Mesendoderm (in vitro differentiated cells): ENCODE data around the gene TEX14.
A peak's percentile ranks its signal among the peaks of the same experiment; 100 is the strongest.
"Not testable (repeated sequence)": the region's sequence is repeated elsewhere in the genome, so short reads cannot be mapped to it uniquely, and the experiment has no call there.

Experiments
- DNase-seq: peaks from one replicate; pipeline ENCODE4 v3.0.0; 2013
- H2AK5ac ChIP-seq: 2 replicates; pipeline ENCODE4 v1.6.1; 2013; ENCODE audit warnings: low read length, inconsistent platforms
- H2BK120ac ChIP-seq: 2 replicates; pipeline ENCODE4 v1.6.1; 2013; ENCODE audit warnings: low read depth, mild to moderate bottlenecking, low read length, moderate library complexity, mixed read lengths
- H2BK15ac ChIP-seq: replicated peaks from 2 replicates; pipeline ENCODE4 v1.6.1; 2013; ENCODE audit warnings: low read depth, mild to moderate bottlenecking, moderate library complexity
- H2BK5ac ChIP-seq: 2 replicates; pipeline ENCODE4 v1.6.1; 2013; ENCODE audit warnings: low read length, inconsistent platforms
- H3K18ac ChIP-seq: 2 replicates; pipeline ENCODE4 v1.6.1; 2013; ENCODE audit warnings: mild to moderate bottlenecking, low read length, mixed read lengths
- H3K23ac ChIP-seq: one replicate; pipeline ENCODE4 v1.6.1; 2013; ENCODE audit warnings: low read length
- H3K27ac ChIP-seq: 2 replicates; pipeline ENCODE4 v1.5.1; 2013; ENCODE audit warnings: low read depth, mild to moderate bottlenecking, inconsistent platforms, low read length, moderate library complexity
- H3K27me3 ChIP-seq: 2 replicates; pipeline ENCODE4 v1.6.1; 2013; ENCODE audit warnings: low read length, control low read depth, mild to moderate bottlenecking, inconsistent platforms; ENCODE audit not compliant: insufficient read depth, poor library complexity
- H3K36me3 ChIP-seq: 2 replicates; pipeline ENCODE4 v1.6.1; 2013; ENCODE audit warnings: low read length, inconsistent platforms; ENCODE audit not compliant: control insufficient read depth, insufficient read depth
- H3K4ac ChIP-seq: one replicate; pipeline ENCODE4 v1.6.1; 2013; ENCODE audit warnings: low read depth, mild to moderate bottlenecking, low read length, moderate library complexity
- H3K4me1 ChIP-seq: 2 replicates; pipeline ENCODE4 v1.6.1; 2013; ENCODE audit warnings: low read depth, low read length, inconsistent platforms; ENCODE audit not compliant: control insufficient read depth
- H3K4me2 ChIP-seq: 2 replicates; pipeline ENCODE4 v1.6.1; 2013; ENCODE audit warnings: low read length
- H3K4me3 ChIP-seq: 2 replicates; pipeline ENCODE4 v1.5.1; 2013; ENCODE audit warnings: mild to moderate bottlenecking, low read length
- H3K56ac ChIP-seq: one replicate; pipeline ENCODE4 v1.6.1; 2013; ENCODE audit warnings: low read length
- H3K79me1 ChIP-seq: 2 replicates; pipeline ENCODE4 v1.6.1; 2013; ENCODE audit warnings: low read length, inconsistent platforms
- H3K79me2 ChIP-seq: 2 replicates; pipeline ENCODE4 v1.6.1; 2013; ENCODE audit warnings: mild to moderate bottlenecking, low read length; ENCODE audit not compliant: control insufficient read depth, insufficient read depth
- H3K9ac ChIP-seq: 2 replicates; pipeline ENCODE4 v1.6.1; 2013; ENCODE audit warnings: low read length, inconsistent platforms
- H4K5ac ChIP-seq: one replicate; pipeline ENCODE4 v1.6.1; 2013; ENCODE audit warnings: low read length
- H4K8ac ChIP-seq: one replicate; pipeline ENCODE4 v1.6.1; 2013; ENCODE audit warnings: low read depth, mild to moderate bottlenecking, control low read depth, low read length, moderate library complexity
- WGBS: extraction: QIAGEN DNeasy Blood & Tissue Kit; methylation state at CpG from one replicate; pipeline ENCODE4 v1.1.7; 2013; ENCODE audit warnings: low lambda C conversion rate, missing lambda C conversion rate; ENCODE audit not compliant: insufficient coverage; ENCODE audit errors: extremely low coverage; 5-methylcytosine and 5-hydroxymethylcytosine counted together

Gene TEX14

DNA sequence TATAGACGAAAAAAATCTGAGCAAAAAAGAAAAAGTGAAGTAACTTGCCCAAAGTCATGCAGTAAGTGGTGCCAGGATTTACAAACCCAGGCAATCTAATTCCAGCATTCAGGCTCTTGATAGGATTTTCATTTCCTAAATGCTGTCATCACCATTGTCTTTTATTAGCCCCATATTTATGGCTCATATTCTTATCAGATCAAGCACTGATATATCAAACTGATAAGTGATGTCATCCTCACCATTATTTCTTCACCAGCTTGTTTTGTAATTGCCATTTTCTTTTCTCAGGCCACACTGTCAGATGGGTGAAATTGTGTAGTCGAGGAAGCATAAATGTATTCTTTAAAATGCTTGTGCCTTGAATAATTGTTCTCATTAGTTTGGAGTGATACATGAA is 1.9 kb upstream of the TEX14 start:
- no peak overlapping the region for H4K5ac ChIP-seq
- H2BK120ac ChIP-seq = no peak overlapping the region
- no peaks in the 10 kb centered on the region for H3K79me1 ChIP-seq
- H3K27me3 ChIP-seq = no peaks in the 10 kb centered on the region
- H3K18ac ChIP-seq = no peak overlapping the region
- H2BK15ac ChIP-seq = no peak overlapping the region
- DNase-seq = no peak
- no peak overlapping the region for H3K9ac ChIP-seq
- no peak overlapping the region for H3K27ac ChIP-seq
- WGBS = no CpG with 5 or more reads among the region's 2 CpGs
- H3K56ac ChIP-seq = no peak overlapping the region
- H3K4ac ChIP-seq = no peak overlapping the region
- no peak overlapping the region for H3K4me2 ChIP-seq
- H3K36me3 ChIP-seq = no peaks in the 10 kb centered on the region
- H3K4me3 ChIP-seq = no peak overlapping the region
- no peaks in the 10 kb centered on the region for H3K79me2 ChIP-seq
- no peaks in the 10 kb centered on the region for H3K4me1 ChIP-seq
- no peak overlapping the region for H2AK5ac ChIP-seq
- H3K23ac ChIP-seq = no peak overlapping the region
- H2BK5ac ChIP-seq = no peak overlapping the region
- H4K8ac ChIP-seq = no peak overlapping the region

DNA sequence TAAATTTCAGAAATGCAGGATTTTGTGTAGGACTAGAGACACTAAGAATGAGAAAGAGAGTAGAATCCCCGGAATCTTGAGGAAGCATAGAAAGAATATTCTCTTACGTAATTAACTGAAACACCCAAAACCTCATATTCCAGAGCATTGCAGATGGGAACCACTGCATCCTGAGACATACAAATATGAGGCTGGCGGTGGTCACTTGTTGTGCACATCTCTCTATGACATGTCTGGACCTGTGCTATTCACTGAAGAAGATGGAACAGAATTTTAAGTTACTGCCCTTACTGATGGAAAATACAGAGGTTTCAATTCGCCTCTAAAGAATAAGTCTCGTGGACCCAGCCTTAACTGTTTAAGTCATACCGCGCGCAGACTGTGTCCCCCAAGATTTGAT is 1.4 kb upstream of the TEX14 start:
- H2AK5ac ChIP-seq = no peak overlapping the region
- H3K36me3 ChIP-seq = no peaks in the 10 kb centered on the region
- no peaks in the 10 kb centered on the region for H3K79me1 ChIP-seq
- DNase-seq = no peak
- H3K4me1 ChIP-seq = no peaks in the 10 kb centered on the region
- no peak overlapping the region for H3K18ac ChIP-seq
- no peak overlapping the region for H3K4me3 ChIP-seq
- no peak overlapping the region for H3K4ac ChIP-seq
- no peak overlapping the region for H2BK15ac ChIP-seq
- no peak overlapping the region for H2BK5ac ChIP-seq
- no peak overlapping the region for H4K8ac ChIP-seq
- H4K5ac ChIP-seq = no peak overlapping the region
- no peaks in the 10 kb centered on the region for H3K27me3 ChIP-seq
- no peak overlapping the region for H2BK120ac ChIP-seq
- peak overlapping the region; percentile 56 for H3K4me2 ChIP-seq
- H3K9ac ChIP-seq = peak overlapping the region; percentile 63
- WGBS = no CpG with 5 or more reads among the region's 8 CpGs
- no peaks in the 10 kb centered on the region for H3K79me2 ChIP-seq
- no peak overlapping the region for H3K56ac ChIP-seq
- no peak overlapping the region for H3K27ac ChIP-seq
- no peak overlapping the region for H3K23ac ChIP-seq

DNA sequence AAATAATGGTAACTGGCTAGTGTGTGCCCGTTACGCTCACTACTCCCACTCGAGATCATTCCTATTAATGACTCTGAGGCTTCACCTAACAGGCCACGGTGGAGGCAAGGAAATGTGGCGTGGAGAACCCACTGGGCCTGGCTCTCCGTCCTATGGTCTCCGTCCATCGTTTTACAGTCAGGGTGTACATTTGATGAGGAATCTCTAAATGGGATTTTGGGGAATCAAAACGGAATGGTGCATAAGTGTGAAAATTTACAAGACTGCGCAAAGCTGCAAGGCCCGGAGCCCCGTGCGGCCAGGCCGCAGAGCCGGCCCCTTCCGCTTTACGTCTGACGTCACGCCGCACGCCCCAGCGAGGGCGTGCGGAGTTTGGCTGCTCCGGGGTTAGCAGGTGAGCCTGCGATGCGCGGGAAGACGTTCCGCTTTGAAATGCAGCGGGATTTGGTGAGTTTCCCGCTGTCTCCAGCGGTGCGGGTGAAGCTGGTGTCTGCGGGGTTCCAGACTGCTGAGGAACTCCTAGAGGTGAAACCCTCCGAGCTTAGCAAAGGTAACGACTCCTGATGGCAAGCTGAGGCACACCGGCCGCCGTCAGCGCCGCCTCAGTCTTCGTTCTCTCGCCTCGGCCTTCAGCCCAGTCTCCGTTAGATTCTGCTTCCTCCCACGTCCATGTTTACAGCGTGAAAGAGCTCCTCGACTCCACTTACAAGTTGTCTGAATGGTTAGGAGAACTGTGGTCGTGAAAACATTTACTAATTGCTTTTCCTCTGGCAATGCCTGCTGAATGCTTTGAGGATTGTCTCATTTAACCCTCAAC is 602 bp upstream of the TEX14 start, which contains the start of gene RAD51C:
Gene RAD51C (plus strand): TSS at position 364 of the 817 bp plus-strand sequence. CDS start 42 bp downstream, at position 406.
- Histone ChIP-seq H3K27me3 (no peaks in the 10 kb centered on the region), H3K4me3 (peak within 1 kb of the TSS; percentile 52), H2BK5ac (no peak within 1 kb of the TSS), H2BK120ac (no peak within 1 kb of the TSS), H4K8ac (no peak within 1 kb of the TSS), H3K56ac (peak within 1 kb of the TSS; percentile 90), H4K5ac (peak within 1 kb of the TSS; percentile 5), H3K79me1 (no peaks in the 10 kb centered on the region), H3K4ac (no peak within 1 kb of the TSS), H3K4me1 (no peaks in the 10 kb centered on the region), H3K79me2 (no peaks in the 10 kb centered on the region), H3K23ac (no peak within 1 kb of the TSS), H3K18ac (no peak within 1 kb of the TSS), H2BK15ac (no peak within 1 kb of the TSS), H3K4me2 (peak within 1 kb of the TSS; percentile 56), H2AK5ac (no peak within 1 kb of the TSS), H3K9ac (peak within 1 kb of the TSS; percentile 63), H3K27ac (peak within 1 kb of the TSS; percentile 19), H3K36me3 (no peaks in the 10 kb centered on the region)
- WGBS = no CpG with 5 or more reads among the region's 50 CpGs
- peak; percentile 84 for DNase-seq

DNA sequence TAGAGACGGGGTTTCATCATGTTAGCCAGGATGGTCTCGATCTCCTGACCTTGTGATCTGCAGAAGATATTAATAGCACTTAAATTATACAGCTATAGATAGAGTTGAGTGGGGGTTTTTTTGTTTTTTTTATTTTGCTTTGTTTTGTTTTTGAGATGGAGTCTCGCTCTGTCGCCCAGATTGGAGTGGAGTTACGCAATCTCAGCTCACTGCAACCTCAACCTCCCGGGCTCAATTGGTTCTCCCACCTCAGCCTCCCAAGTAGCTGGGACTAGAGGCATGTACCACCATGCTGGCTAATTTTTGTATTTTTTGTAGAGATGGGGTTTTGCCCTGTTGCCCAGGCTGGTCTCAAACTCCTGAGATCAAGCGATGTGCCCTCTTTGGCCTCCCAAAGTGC is 1.8 kb downstream of the TEX14 start:
- H3K36me3 ChIP-seq, H2BK15ac ChIP-seq, DNase-seq, H3K9ac ChIP-seq, H3K27me3 ChIP-seq, H2BK5ac ChIP-seq, H3K4me1 ChIP-seq, H3K27ac ChIP-seq, H3K56ac ChIP-seq, H3K23ac ChIP-seq, H3K4me3 ChIP-seq, H2AK5ac ChIP-seq, H3K18ac ChIP-seq, H3K4me2 ChIP-seq, H3K79me2 ChIP-seq, H4K5ac ChIP-seq, H3K4ac ChIP-seq, H2BK120ac ChIP-seq, H3K79me1 ChIP-seq, H4K8ac ChIP-seq: not testable (repeated sequence)
- no CpG with 5 or more reads among the region's 7 CpGs for WGBS

DNA sequence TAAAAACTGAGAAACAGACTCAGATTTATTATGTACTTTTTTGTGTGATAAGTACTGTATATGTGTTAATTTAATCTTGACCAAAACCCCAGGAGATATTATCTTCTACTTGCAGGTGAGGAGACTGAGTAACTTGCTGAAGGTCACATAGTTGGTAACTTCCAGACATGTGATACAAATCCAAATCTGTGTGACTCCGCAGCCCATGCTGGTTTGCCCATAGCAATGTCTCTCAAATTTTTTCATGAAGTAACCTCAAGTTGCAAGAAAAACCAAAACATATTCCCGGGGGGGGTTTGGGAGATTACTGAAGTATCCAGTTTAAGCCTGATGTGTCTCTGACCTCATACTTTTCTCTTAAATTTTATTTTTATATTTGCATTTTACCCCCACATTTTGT is 3.3 kb downstream of the TEX14 start:
- Histone ChIP-seq H2BK120ac (no peak overlapping the region), H3K4me2 (no peak overlapping the region), H2AK5ac (no peak overlapping the region), H3K18ac (no peak overlapping the region), H3K36me3 (no peaks in the 10 kb centered on the region), H3K79me2 (no peaks in the 10 kb centered on the region), H3K9ac (no peak overlapping the region), H3K79me1 (no peaks in the 10 kb centered on the region), H3K27ac (no peak overlapping the region), H3K4me1 (no peaks in the 10 kb centered on the region), H3K56ac (no peak overlapping the region), H3K23ac (no peak overlapping the region), H4K8ac (no peak overlapping the region), H3K4ac (no peak overlapping the region), H2BK15ac (no peak overlapping the region), H3K4me3 (no peak overlapping the region), H2BK5ac (no peak overlapping the region), H4K5ac (no peak overlapping the region), H3K27me3 (no peaks in the 10 kb centered on the region)
- no CpG with 5 or more reads among the region's 2 CpGs for WGBS
- DNase-seq = no peak

DNA sequence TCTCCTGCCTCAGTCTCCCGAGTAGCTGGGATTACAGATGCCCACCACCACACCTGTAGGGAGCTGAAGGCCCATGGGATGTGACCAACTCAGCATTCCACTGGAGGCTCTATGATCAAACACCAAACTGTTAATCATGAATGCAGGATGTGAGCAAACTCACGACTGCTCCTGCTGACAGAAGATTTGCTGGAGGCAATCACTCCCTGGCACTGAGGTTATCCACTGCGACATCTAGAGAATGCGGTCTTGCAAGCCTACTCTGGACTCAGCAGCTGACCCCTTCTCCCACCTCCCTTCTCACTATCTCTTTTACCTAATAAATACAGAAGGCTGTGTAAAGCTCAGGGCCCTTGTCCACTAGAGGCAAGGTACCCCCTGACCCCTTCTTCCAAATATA is 4.9 kb downstream of the TEX14 start:
- Histone ChIP-seq H4K8ac (no peak overlapping the region), H3K79me2 (no peaks in the 10 kb centered on the region), H3K4me1 (no peaks in the 10 kb centered on the region), H3K4ac (no peak overlapping the region), H3K18ac (no peak overlapping the region), H2BK5ac (no peak overlapping the region), H2BK120ac (no peak overlapping the region), H3K4me2 (no peak overlapping the region), H4K5ac (no peak overlapping the region), H3K79me1 (no peaks in the 10 kb centered on the region), H3K9ac (no peak overlapping the region), H3K4me3 (no peak overlapping the region), H2AK5ac (no peak overlapping the region), H3K27ac (no peak overlapping the region), H3K23ac (no peak overlapping the region), H3K56ac (no peak overlapping the region), H2BK15ac (no peak overlapping the region), H3K27me3 (no peaks in the 10 kb centered on the region), H3K36me3 (no peaks in the 10 kb centered on the region)
- no CpG with 5 or more reads among the region's 4 CpGs for WGBS
- DNase-seq = peak; percentile 48
